ENCODE measurements around the gene PMPCA.
"Not testable (repeated sequence)": the region's sequence is repeated elsewhere in the genome, so short reads cannot be mapped to it uniquely, and the experiment has no call there.

The PMPCA gene

DNA sequence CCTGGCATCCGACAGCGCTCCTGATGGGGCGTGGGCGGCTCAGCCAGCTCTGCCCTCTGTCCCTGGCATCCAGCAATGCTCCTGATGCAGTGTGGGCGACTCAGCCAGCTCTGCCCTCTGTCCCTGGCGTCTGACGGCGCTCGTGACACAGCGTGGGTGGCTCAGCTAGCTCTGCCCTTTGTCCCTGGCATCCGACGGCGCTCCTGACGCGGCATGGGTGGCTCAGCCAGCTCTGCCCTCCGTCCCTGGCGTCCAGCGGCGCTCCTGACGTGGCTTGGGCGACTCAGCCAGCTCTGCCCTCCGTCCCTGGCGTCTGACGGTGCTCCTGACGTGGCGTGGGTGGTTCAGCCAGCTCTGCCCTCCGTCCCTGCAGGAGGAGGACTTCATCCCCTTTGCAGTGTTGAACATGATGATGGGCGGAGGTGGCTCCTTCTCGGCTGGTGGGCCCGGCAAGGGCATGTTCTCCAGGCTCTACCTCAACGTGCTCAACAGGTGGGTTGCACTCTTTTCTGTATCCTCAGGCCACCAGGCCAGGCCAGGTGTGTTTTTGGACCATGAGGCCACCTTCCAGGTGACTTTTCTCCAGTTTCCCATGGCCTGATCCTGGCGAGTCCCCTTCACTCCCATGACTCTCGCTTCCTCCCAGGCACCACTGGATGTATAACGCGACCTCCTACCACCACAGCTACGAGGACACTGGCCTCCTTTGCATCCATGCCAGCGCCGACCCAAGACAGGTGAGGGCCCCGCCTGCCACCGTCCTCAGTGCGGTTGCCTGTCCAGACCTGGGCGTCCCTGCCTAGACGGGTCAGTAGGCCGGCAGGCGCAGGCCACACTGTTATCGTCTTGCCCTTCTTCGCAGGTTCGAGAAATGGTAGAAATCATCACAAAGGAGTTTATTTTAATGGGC, 8.0 kb downstream of the PMPCA start:
- DNase-seq: no peak

DNA sequence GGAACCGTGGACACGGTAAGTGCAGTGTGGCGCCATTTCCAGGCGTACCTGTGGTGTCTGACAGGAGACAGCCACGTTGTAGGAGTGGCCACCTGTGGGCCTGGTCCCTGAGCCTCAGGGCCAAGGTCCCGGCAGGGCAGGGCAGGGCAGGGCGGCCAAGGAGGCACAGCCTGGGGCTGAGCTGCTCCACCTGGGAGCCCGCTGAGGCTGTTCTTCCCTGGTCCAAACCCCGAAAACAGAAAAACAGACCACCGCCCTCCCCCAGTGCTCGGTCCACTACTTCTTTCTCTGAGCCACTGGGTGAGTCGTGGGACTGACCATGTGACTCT, 8.6 kb downstream of the PMPCA start:
- DNase-seq: no peak

DNA sequence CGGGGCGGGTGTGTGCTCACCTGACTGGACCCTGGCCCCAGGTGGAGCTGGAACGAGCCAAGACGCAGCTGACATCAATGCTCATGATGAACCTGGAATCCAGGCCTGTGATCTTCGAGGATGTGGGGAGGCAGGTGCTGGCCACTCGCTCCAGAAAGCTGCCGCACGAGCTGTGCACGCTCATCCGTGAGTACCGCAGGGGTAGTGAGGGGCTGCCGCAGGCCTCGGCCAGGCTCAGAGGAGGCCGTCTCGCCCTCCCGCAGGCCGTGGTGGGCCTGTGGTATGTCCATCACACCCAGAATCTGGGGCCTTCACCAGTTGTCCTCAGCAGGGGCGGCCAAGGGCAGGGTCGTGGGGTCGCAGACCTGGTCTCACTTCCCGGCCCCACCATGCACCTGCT, 11.3 kb downstream of the PMPCA start:
- DNase-seq: no peak

DNA sequence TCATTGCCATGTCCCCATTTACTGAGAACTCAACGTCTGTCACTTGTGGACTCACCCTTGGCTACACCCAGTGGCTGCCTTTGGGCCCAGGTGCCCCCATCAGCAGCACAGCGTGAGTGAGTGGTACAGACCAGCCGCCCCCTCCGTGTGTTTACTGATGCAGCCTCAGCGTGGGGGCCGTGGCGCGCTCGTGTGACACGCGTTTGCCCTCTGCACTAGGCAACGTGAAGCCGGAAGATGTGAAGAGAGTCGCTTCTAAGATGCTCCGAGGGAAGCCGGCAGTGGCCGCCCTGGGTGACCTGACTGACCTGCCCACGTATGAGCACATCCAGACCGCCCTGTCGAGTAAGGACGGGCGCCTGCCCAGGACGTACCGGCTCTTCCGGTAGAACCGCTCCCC, 12.4 kb downstream of the PMPCA start:
- DNase-seq: no peak

DNA sequence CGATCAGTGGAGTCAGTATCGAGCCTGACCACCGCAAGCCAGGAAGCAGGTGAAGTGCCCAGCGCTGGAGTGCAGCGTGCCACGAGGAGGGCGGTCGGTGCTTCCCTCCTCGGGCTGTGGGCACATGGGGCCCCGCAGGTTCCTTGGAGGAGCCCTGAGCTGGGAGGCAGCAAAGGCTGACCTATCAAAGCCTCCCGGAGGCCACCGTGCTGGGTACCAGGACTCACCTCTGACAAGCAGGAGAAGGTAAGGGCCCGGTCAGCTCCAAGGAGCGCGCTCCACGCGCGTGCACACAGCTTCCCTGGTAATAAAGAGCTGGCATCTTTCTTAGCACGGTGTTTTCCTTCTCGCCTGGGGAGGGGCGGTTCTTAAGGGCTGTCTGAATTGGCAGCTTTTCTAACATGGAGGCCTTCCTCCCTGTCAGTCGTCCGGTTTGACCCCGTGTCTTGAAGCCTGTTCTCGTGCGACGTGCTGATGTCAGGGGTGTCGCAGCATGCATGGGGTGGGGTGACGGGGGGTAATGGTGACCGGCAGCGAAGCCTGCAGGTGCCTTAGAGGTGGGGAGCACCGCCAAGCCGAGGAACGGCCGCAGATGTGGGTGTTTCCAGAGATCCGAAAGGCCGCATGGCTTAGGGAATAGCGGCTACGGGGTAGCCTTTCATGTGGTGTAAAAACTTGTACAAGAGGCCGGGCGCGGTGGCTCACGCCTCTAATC, 13.1 kb downstream of the PMPCA start:
- DNase-seq: no peak

DNA sequence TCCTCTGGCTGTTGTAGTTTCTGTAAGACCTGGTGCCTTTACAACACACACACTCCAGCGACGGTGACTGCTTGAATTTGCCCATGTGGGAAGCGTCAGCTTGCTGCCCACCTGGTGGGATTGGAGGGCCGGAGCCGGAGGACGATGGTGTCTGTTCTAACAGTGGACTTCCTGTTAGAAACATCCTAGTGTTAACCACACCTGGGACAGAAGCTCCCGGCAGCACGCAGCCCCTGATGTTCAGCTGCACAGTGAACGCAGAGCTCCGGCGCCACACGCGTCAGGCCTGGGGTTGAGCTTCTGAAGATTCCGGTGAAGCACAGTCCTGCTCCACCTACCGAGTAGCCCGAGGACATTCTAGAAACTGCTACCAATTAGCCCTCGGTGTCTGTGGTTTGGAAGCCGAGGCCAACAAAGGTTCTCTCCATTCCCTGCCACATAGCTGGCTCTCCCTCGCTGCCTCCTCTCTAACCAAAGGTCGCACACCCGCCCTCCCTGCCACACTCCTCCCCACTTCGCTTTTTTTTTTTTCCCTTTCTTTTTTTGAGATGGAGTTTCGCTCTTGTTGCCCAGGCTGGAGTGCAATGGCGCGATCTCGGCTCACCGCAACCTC, 14.4 kb downstream of the PMPCA start:
- no peak for DNase-seq

DNA sequence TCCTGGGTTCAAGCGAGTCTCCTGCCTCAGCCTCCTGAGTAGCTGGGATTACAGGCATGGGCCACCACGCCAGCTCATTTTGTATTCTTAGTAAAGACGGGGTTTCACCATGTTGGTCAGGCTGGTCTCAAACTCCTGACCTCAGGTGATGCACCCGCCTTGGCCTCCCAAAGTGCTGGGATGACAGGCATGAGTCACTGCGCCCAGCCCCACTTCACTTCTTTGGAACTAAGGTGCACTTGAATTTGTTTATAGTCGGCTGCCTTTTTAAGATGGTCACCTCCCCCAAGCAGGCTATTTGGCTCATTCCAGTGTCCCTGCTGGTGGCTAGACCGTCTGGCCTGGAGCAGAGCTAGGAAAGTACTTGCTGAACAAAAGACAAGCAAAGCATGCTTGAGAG, 14.9 kb downstream of the PMPCA start:
- DNase-seq: not testable (repeated sequence)

DNA sequence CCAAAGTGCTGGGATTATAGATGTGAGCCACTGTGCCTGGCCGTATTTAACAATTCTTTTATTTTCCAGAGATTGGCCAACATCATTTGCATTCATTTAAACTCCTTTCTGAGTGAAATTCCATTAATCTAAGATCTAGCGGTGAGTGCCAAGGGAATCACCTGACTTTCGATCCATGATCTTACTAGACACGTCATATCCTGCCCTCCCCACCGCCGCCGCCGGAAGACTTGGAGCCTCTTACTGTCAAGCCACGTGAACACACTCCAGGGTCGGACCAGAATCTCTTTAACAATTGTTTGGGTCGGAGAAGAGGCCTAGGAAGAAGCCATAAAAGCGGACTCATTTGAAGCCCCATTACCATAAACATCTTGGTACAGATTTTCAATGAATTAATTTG, 16.3 kb downstream of the PMPCA start:
- no peak for DNase-seq

DNA sequence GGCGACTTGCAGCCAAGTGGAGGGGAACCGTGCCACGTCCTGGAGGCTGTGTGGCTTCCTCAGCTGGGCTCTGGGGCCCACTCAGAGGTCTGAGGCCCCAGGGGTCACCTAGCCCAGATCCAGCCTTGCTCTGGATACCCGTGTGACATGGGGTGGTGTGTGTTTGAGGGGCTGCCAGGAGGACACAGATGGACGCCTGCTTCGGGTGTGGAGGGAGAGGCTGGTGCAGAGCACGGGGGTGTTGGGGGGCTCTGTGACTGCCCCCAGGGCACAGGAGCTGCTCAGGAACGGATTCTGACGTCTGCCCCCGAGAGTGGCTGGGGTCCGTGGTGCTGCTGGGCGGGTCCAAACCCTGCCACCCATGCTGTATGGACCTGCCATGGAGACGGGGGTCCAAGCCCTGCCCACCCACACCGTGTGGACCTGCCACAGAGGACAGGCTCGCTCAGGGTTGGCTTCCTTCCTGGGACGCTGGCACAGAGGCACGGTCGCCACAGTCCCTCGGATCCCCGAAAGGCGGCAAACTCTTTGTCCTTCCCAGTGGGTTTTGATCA, 18.7 kb downstream of the PMPCA start:
- DNase-seq: no peak

DNA sequence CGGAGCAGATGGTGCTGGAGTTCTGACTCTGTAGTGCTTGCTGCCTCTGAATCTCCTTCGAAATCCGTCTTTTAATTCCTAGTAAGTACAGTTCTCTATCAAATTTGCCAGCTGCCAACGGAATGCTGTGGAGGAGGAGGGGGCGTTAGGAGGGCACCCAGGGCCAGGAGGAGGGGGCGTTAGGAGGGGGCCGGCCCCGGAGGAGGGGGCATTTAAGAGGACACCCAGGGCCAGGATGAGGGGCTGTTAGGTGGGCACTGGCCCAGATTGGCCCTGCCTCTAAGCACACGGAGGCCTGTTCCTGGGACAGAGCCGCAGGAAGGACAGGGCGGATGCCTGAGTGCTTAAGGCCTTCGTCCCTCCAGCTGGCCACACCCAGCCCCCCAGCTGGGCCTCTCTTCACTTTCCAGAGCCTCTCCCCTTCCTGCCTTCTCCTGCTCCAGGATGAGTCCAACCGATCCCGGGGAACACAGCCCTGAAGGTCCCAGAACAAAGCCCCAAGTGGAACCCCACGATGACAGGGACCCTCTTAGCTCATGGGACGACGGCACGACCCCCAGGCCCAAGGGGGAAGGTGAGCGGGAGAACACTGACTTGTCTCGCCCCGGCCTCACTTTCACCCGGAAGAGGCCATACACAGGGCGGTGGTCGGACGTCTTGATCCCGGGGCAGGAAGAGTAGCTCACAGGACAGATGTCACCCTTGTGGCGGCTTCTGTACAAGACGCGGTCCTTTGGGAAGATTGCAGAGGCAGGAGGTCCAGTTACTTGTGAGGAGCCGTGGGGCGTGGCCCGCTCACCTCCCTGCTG, 19.4 kb downstream of the PMPCA start:
- no peak for DNase-seq

DNA sequence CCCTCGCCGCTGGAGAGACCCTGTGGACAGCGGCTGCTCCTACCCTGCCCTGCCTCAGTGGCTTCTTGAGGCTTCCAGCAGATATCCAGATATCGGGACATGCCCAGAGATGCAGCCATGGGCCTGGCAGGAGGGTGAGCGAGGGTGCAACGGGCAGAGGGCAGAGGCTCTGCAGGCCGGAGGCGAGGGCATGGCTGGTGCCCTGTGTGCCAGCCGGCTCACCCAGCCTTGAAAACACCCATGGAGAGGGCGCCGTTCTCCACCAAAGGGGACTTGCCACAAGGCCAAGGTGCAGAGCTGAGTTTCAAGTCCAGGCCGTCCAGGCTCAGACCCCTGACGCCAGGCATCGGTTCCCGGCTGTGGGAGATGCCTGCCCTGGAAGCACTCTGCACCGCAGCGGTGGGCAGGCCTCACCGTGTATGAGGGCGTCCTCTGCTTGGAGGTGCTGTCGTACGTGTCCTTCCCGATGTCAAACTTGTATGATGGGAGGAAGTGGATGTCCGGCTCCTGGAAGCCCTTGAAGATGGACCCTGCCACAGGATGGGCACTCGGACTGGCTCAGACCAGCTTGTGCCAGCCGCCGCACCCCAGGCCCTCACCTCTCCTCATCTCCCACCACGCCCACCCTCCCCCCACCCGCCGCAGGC, 20.3 kb downstream of the PMPCA start:
- DNase-seq: no peak

DNA sequence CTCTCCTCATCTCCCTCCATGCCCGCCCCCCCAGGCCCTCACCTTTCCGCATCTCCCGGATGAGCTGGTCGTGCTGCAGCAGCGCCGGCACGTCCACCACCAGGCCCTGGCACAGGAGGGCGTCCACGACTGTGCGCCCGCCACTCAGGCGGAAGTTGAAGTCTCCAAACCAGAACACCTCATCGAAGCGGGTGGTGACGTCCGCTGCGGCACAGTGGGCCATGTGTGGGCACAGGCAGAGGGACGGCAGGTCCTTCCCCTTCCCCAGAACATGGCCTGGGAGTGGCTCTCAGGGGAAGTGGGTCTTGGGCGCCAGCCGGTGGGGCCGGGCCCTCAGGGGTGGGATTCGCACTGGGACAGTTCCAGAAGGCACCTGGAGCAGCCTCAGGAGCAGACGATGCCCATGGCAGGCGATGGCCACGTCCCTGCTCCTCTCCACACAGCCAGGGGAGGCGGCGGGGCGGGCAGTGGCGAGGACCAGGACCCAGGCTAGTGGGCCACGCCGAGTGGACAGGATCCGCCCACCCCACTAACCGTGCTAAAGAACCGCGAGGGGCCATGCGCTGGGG, 21.4 kb downstream of the PMPCA start:
- no peak for DNase-seq

DNA sequence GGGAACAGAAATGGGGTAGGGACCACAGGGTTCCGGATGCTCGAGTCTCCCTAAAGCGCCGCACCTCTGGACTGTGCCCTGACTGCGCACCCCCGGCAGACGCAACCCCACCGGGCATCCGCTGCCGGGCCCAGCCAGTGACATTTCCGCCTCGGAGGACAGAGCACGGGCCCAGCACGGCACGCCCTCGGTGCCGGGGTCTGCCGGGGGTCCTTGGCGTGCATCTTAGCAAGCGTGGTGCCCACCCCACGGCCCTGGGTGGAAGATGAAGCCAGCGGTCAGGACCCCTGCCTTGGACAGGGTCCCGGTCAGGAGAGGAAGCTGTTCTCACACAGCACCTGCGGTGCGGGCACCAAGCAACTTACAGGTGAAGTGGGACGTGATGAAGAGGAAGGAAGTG, 22.1 kb downstream of the PMPCA start:
- no peak for DNase-seq

DNA sequence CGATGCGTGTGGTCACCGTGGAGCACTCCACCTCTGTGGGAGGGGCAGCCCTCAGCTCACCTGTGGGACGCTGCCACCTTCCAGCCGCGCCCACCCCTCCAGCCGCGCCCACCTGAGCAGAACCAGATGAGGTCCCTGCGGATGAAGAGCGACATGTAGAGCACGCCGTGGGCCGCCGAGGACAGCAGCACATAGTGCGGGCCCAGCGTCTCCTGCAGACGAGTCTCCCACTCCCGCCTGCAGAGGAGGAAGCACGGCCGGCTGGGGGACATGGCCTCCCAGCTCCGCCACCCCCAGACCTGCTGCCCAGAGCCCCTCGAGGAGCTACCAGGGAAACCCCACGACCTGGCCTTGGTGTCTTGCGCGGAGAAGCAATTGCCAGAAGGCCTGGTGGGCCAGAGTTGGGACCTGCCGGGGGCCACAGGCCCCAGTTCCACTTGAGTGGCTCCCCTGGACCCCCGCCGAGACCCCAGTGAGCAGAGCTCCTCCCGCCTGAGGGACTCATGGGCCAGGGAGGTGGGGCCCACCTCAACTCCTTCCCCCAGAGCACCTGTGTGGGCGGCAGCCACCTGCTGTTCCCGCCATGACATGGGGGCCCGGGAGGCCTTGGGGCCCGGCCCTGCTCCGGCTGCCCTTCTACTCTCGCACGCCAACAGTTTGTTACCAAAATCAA, 22.7 kb downstream of the PMPCA start:
- no peak for DNase-seq

DNA sequence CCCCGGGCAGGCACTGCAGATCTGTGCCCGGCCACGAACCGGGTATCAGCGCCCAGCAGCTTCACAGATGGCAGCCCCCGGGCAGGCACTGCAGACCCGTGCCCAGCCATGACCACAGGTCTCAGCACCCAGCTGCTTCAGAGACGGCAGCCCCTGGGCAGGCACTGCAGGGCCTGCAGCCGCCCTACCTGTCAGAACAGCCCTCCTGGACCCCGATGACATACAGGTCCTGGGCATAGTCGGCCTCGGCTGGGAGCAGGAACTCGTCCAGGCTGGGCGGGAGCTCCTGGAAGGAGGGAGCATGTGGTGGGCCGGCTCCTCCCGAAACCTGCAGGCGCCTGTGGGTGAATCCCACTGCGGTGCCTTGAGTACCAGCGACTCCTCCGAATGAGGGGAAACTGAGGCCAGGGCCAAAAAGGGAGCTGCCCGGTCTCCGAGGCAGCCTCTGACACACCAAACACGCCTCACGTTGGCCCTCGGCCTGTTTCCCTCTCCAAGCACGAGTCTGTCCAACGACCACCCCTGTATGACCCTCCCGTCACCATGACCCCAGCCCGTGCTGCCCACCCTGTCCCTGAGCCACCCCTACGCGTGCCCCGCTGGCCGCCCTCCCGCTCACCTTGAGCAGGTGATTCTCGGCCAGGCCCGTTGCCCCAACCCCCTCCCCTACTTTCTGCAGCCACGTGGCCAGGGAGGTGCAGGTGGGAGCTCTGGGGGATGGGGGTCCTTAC, 23.6 kb downstream of the PMPCA start:
- DNase-seq: no peak

DNA sequence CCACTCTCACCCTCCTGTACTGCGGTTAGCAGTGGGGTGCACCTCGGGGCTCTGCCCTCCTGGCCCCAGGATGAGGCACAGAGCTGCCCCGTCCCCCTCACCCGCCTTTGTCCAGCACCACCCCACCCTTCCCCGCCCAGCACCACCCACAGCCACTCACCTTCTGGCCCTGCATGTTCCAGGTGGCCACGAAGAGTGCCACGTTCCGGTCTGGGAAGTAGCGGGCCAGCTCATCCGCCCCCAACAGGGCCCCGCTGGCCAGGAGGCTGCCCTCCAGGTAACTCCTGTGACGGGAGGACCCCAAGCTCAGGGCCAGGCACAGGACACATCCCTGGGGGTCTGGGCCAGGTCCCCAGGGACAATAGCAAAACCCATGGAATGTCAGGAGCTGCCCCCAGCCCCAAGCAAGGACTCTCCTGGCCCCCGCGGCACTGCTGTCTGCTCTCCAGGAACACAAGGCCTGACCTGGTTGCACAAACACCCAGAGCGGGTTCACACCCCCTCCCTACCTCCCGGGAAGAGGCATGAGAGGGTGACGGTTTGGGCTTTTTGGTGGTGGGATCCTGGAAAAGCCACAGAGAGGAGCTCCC, 24.2 kb downstream of the PMPCA start:
- DNase-seq: no peak

DNA sequence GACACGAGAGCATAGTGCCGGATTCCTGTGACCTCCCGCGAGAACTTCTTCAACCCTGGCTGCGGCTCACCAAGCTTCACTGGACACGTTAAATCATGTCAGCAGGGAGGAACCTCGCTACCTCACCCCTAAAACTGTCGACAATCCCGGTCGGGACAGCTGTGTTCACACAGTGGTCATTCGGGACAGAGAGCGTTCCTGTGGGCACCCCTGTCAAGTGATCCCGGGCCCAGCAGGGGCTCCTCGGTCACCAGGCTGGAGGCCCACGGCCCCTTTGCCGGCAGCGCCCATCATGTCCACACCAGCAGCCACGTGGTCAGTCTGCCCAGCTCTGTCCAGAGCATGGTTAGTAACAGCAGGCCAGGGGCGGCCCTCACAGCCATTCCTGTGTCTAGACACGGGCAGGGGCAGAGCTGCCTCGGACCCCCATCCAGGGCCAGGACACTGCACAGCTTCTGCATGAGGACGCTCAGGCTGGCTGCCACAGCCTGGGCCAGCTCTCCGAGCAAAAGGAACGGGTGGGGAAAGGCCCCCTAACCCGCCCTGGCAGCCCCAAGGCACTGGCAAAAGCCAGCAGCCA, 25.7 kb downstream of the PMPCA start:
- DNase-seq: no peak

DNA sequence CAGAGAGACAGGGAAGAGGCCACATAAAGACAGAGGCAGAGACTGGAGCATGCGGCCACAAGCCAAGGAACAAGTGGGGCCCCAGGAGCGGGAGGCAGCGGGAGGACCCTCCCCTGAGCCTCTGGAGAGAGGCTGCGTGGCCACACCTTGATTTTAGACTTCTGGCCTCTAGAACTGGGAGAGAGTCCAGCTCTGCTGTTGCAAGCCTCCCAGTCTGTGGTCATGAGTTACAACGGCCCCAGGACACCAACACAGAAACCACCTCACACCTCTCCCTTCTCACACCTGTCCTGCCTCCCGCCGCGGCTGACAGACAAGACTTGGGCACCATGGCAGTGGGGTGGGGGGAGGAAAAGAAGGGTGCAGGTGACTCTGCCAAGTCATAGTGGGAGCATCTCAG, 27.0 kb downstream of the PMPCA start:
- no peak for DNase-seq

DNA sequence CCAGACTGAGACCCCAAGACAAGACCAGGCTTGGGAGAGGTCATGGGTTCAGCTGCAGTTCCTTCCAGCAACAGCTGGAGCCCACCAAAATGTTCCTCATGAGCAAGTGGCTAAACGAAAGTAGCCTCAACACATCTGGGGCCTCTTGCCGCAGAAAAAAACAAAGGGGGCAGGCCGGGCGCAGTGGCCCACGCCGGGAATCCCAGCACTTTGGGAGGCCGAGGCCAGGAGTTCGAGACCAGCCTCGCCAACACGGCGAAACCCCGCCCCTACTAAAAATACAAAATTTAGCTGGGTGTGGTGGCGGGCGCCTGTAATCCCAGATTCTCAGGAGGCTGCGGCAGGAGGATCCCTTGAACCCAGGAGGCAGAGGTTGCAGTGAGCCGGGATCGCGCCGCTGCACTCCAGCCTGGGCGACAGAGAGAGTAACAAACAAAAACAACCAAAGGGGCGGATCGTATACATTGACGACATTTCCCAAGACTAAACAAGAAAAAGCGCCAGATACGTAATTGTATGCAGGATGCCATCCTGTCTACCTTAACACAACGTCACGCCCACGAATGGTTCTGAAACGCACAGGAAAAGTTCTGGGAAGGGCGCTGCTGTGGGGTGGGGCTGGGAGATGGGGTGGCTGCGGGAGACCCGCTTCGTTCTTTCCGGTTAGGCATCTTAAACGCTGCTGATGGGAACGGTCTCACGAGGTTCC, 27.5 kb downstream of the PMPCA start:
- no peak for DNase-seq

All from effector CD4-positive, alpha-beta T cell (primary cell).